Epithelial cell of prostate (primary cell): ENCODE data around the gene SBF2.
"Not testable (repeated sequence)": the region's sequence is repeated elsewhere in the genome, so short reads cannot be mapped to it uniquely, and the experiment has no call there.

ENCODE experiments used
- DNase-seq: peaks from one replicate; pipeline ENCODE4 v3.0.0-alpha.2; 2011; ENCODE audit warnings: low read depth, low spot score
- H3K27ac ChIP-seq: fragments of 450-650 bp; 2 replicates; pipeline ENCODE4 v1.5.1; 2017; ENCODE audit warnings: mild to moderate bottlenecking

SBF2 gene

GRCh38 chr11:10030122-10030490 lies 263.9 kb downstream of the SBF2 start:
- H3K27ac ChIP-seq: no peak overlapping the region
- no peak for DNase-seq

- no peak overlapping the region for H3K27ac ChIP-seq
- DNase-seq: no peak
These were observed 264.5 kb downstream of the SBF2 start for GRCh38 chr11:10029386-10030121.

- DNase-seq: no peak
- H3K27ac ChIP-seq: no peak overlapping the region
These were observed 267.5 kb downstream of the SBF2 start for GRCh38 chr11:10026514-10026913.

- no peak for DNase-seq
- no peak overlapping the region for H3K27ac ChIP-seq
These were observed 270.8 kb downstream of the SBF2 start for GRCh38 chr11:10023212-10023611.

GRCh38 chr11:10022764-10023163 lies 271.3 kb downstream of the SBF2 start:
- H3K27ac ChIP-seq: no peak overlapping the region
- DNase-seq: no peak

- no peak overlapping the region for H3K27ac ChIP-seq
- DNase-seq: no peak
These were observed 272.5 kb downstream of the SBF2 start for GRCh38 chr11:10021563-10021962.

- no peak for DNase-seq
- no peak overlapping the region for H3K27ac ChIP-seq
These were observed 273.9 kb downstream of the SBF2 start for GRCh38 chr11:10019906-10020682.

- H3K27ac ChIP-seq: no peak overlapping the region
- no peak for DNase-seq
These were observed 276.1 kb downstream of the SBF2 start for GRCh38 chr11:10017911-10018310.

- DNase-seq: no peak
- no peak overlapping the region for H3K27ac ChIP-seq
These were observed 277.0 kb downstream of the SBF2 start for GRCh38 chr11:10017050-10017449.

GRCh38 chr11:10012068-10012467 lies 282.0 kb downstream of the SBF2 start:
- no peak for DNase-seq
- H3K27ac ChIP-seq: no peak overlapping the region

GRCh38 chr11:10005955-10006525 lies 288.0 kb downstream of the SBF2 start:
- DNase-seq: no peak

GRCh38 chr11:10004526-10005113 lies 289.4 kb downstream of the SBF2 start:
- DNase-seq: no peak
- H3K27ac ChIP-seq: no peak overlapping the region

More at GRCh38 chr11:10005955-10006525, 288.0 kb downstream of the SBF2 start:
- no peak overlapping the region for H3K27ac ChIP-seq

- DNase-seq: no peak
- no peak overlapping the region for H3K27ac ChIP-seq
These were observed 291.8 kb downstream of the SBF2 start for GRCh38 chr11:10002221-10002620.

- no peak overlapping the region for H3K27ac ChIP-seq
- DNase-seq: no peak
These were observed 301.7 kb downstream of the SBF2 start for GRCh38 chr11:9992306-9992705.

GRCh38 chr11:9990221-9990973 lies 303.6 kb downstream of the SBF2 start:
- DNase-seq: no peak

GRCh38 chr11:9987303-9987702 lies 306.7 kb downstream of the SBF2 start:
- DNase-seq, H3K27ac ChIP-seq: not testable (repeated sequence)

More at GRCh38 chr11:9990221-9990973, 303.6 kb downstream of the SBF2 start:
- no peak overlapping the region for H3K27ac ChIP-seq

GRCh38 chr11:9982796-9983579 lies 311.0 kb downstream of the SBF2 start:
- no peak for DNase-seq
- peak overlapping the region; percentile 77 for H3K27ac ChIP-seq

- H3K27ac ChIP-seq: peak overlapping the region; percentile 77
- DNase-seq: peak; percentile 24
These were observed 311.8 kb downstream of the SBF2 start for GRCh38 chr11:9982127-9982795.

- H3K27ac ChIP-seq: no peak overlapping the region
- no peak for DNase-seq
These were observed 313.1 kb downstream of the SBF2 start for GRCh38 chr11:9980931-9981330.
